Nephron progenitor cell (in vitro differentiated cells): ENCODE data around the gene GBX1.

Experiments used
- DNase-seq: peaks from one replicate; pipeline ENCODE4 v3.0.0; 2021
- H3K27ac Mint-ChIP-seq: 2 replicates; pipeline ENCODE4 v1.8.0; 2021; ENCODE audit warnings: mild to moderate bottlenecking, moderate library complexity, mixed read lengths
- H3K27me3 Mint-ChIP-seq: 2 replicates; pipeline ENCODE4 v1.8.0; 2021; ENCODE audit warnings: mild to moderate bottlenecking, low read depth, mixed read lengths; ENCODE audit not compliant: poor library complexity
- H3K36me3 Mint-ChIP-seq: 2 replicates; pipeline ENCODE4 v1.8.0; 2021; ENCODE audit warnings: low read depth, mixed read lengths
- H3K4me1 Mint-ChIP-seq: 2 replicates; pipeline ENCODE4 v1.8.0; 2021; ENCODE audit warnings: mixed read lengths
- H3K4me3 Mint-ChIP-seq: 2 replicates; pipeline ENCODE4 v1.8.0; 2021; ENCODE audit warnings: mild to moderate bottlenecking, moderate library complexity, mixed read lengths
- H3K9me3 Mint-ChIP-seq: 2 replicates; pipeline ENCODE4 v1.8.0; 2021; ENCODE audit warnings: mild to moderate bottlenecking, moderate library complexity, mixed read lengths
- CTCF ChIP-seq: fragments of 200-600 bp; sonication (generic); IDR thresholded peaks from 2 replicates; pipeline ENCODE4 v1.5.0; 2021; ENCODE audit warnings: antibody characterized with exemption

GBX1 gene

GRCh38 chr7:151210087-151210854 lies 42.8 kb upstream of the GBX1 start, which contains the start of gene H2BK1:
TSS of gene H2BK1 (minus strand) at chr7:151210488. CDS start at chr7:151210318, 170 bp downstream.
- Mint-ChIP-seq H3K9me3 (no peaks in the 10 kb centered on the region), H3K4me1 (peaks cover 14% of the 10 kb centered on the region), H3K27ac (peak within 1 kb of the TSS; percentile 27), H3K27me3 (peaks cover 25% of the 10 kb centered on the region), H3K4me3 (no peak within 1 kb of the TSS), H3K36me3 (peaks cover 29% of the 10 kb centered on the region)
- DNase-seq, result no peak
- no peak for TF ChIP-seq CTCF

- H3K4me1 Mint-ChIP-seq, result peaks cover 14% of the 10 kb centered on the region
- peaks cover 30% of the 10 kb centered on the region for H3K27me3 Mint-ChIP-seq
- H3K27ac Mint-ChIP-seq, result no peak overlapping the region
- no peak overlapping the region for H3K4me3 Mint-ChIP-seq
- H3K36me3 Mint-ChIP-seq, result peaks cover 22% of the 10 kb centered on the region
- H3K9me3 Mint-ChIP-seq, result no peaks in the 10 kb centered on the region
- no peak for DNase-seq
- TF ChIP-seq CTCF, result no peak
These were observed 42.1 kb upstream of the GBX1 start for GRCh38 chr7:151209588-151209987.

- no peak for TF ChIP-seq CTCF
- peaks cover 38% of the 10 kb centered on the region for H3K27me3 Mint-ChIP-seq
- no peaks in the 10 kb centered on the region for H3K9me3 Mint-ChIP-seq
- peaks cover 15% of the 10 kb centered on the region for H3K36me3 Mint-ChIP-seq
- H3K27ac Mint-ChIP-seq, result no peak overlapping the region
- no peak for DNase-seq
- no peak overlapping the region for H3K4me3 Mint-ChIP-seq
- peaks cover 14% of the 10 kb centered on the region for H3K4me1 Mint-ChIP-seq
These were observed 40.9 kb upstream of the GBX1 start for GRCh38 chr7:151208253-151208862.

GRCh38 chr7:151207804-151208203 lies 40.3 kb upstream of the GBX1 start:
- Mint-ChIP-seq H3K27me3 (peaks cover 41% of the 10 kb centered on the region), H3K9me3 (no peaks in the 10 kb centered on the region), H3K36me3 (peaks cover 10% of the 10 kb centered on the region), H3K4me1 (peaks cover 14% of the 10 kb centered on the region), H3K4me3 (no peak overlapping the region), H3K27ac (no peak overlapping the region)
- no peak for DNase-seq
- no peak for TF ChIP-seq CTCF

- no peak overlapping the region for H3K4me3 Mint-ChIP-seq
- H3K9me3 Mint-ChIP-seq, result no peaks in the 10 kb centered on the region
- peaks cover 8% of the 10 kb centered on the region for H3K36me3 Mint-ChIP-seq
- H3K4me1 Mint-ChIP-seq, result peaks cover 14% of the 10 kb centered on the region
- H3K27ac Mint-ChIP-seq, result no peak overlapping the region
- TF ChIP-seq CTCF, result no peak
- no peak for DNase-seq
- peaks cover 46% of the 10 kb centered on the region for H3K27me3 Mint-ChIP-seq
These were observed 39.8 kb upstream of the GBX1 start for GRCh38 chr7:151207315-151207714.
